ENCODE results near the gene MAPKAPK2. TPM values are rescaled to one million over a fixed set of nuclear protein-coding genes. Genes with fewer than 3 reads are reported as not detected.

The MAPKAPK2 gene
- total RNA-seq, 1 donor from 2014 or later = 24.7 TPM

DNA sequence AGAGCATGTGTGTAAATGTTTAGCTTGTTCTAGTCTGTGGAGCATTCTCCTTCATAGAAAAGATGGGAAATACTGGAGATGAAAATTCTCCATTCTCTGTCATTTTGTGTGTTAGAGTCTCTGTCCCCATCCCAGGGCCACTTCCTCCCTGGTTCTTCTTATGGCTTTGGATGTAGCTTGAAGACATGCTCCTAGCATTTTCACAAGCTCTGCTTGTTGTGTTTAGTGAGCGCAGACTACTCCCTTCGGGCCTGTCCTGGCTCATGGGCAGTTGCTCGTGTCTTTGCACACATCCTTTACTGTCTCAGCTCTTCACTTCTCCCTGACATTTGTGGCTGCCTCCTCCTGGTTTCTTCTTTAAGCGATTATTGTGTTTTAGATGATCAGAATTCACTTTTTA lies 30.4 kb downstream of the MAPKAPK2 start:
- DNase-seq (ENCODE audit: low spot score) = no peak
- Histone ChIP-seq H3K4me2 (no peak overlapping the region), H3K36me3 (no peaks in the 10 kb centered on the region), H3K4me3 (no peak overlapping the region), H4K20me1 (ENCODE audit: low read depth) (peaks cover 63% of the 10 kb centered on the region), H3K27me3 (no peaks in the 10 kb centered on the region), H3K27ac (no peak overlapping the region), H3K9ac (no peak overlapping the region), H3K4me1 (peaks cover 7% of the 10 kb centered on the region), H2AFZ (replicated peaks) (no peak overlapping the region), H3K79me2 (ENCODE audit: low read depth) (peaks cover 82% of the 10 kb centered on the region), H3F3A (ENCODE audit: low read depth) (no peaks in the 10 kb centered on the region), H3K9me3 (ENCODE audit: low read depth) (no peaks in the 10 kb centered on the region)
- TF ChIP-seq EZH2phosphoT487 (IDR thresholded peaks at IDR 0.05) (no peak), EZH2 (IDR thresholded peaks at IDR 0.05) (no peak)
- TF ChIP-seq, protein P1, sequence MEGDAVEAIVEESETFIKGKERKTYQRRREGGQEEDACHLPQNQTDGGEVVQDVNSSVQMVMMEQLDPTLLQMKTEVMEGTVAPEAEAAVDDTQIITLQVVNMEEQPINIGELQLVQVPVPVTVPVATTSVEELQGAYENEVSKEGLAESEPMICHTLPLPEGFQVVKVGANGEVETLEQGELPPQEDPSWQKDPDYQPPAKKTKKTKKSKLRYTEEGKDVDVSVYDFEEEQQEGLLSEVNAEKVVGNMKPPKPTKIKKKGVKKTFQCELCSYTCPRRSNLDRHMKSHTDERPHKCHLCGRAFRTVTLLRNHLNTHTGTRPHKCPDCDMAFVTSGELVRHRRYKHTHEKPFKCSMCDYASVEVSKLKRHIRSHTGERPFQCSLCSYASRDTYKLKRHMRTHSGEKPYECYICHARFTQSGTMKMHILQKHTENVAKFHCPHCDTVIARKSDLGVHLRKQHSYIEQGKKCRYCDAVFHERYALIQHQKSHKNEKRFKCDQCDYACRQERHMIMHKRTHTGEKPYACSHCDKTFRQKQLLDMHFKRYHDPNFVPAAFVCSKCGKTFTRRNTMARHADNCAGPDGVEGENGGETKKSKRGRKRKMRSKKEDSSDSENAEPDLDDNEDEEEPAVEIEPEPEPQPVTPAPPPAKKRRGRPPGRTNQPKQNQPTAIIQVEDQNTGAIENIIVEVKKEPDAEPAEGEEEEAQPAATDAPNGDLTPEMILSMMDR (IDR thresholded peaks at IDR 0.05) = no peak
- H3K27me3 Mint-ChIP-seq (ENCODE audit: insufficient read depth, low read depth) = peaks cover 2% of the 10 kb centered on the region
- no peaks in the 10 kb centered on the region for H3K9me3 Mint-ChIP-seq
- no peak overlapping the region for H3K27ac Mint-ChIP-seq
- H3K36me3 Mint-ChIP-seq = no peaks in the 10 kb centered on the region
- no peak overlapping the region for H3K4me3 Mint-ChIP-seq
- H3K4me1 Mint-ChIP-seq = peaks cover 16% of the 10 kb centered on the region

DNA sequence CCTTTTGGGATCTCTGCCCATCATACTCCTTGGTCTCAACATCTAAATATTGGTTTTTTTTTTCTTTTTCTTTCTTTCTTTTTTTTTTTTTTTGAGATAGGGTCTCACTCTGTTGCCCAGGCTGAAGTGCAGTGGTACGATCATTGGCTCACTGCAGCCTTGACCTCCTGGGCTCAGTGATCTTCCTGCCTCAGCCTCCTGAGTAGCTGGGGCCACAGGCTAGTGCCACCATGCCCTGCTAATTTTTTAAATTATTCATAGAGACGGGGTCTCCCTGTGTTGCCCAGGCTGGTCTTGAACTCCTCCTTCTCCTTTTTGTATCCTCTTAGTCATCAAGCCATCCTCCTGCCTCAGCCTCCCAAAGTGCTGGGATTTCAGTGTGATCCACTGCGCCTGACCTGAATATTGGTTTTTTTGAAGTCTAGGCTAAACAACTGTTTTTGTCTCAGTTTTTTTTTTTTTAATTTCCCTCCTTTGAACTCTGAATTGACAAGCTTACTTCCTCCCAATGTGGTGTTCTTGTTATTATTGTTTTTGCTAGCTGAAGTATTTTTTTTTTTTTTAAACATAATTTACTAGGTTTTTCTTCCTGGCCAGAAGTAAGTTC lies 30.9 kb downstream of the MAPKAPK2 start:
- Histone ChIP-seq H3F3A (ENCODE audit: low read depth) (no peaks in the 10 kb centered on the region), H4K20me1 (ENCODE audit: low read depth) (peaks cover 63% of the 10 kb centered on the region)

DNA sequence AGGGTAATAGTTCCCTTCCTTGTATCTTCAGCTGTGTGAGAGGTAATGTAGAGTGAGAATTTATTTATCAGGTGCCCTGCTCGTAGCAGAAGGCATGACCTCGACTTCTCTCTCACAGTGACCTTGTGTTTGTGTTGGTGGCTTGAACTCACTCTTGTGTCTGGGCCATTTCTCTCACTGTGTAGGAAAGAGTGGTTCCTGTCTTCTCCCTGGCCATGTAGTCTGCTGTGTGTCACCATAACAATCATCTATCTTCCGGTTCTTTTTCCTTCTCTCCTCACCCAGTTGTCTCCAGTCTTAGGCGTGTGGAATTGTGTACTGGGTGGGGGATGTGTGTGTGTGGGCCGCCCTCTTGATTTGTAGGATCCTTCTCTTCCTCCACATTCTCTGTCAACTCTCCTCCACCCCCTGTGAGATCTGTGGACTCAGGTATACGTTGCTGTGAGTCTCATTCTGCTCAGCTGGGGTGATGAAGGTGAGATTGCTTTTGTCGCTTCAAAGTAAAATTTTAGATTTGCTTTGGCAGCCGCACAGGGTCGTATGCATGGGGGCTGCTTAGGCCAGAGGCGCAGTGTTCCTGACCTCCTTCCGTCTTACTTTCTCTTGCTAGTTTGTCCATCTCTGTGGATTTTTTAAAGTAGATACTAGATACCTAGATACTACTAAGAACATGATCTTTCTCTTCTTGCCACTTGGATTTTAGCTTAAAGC lies 31.6 kb downstream of the MAPKAPK2 start:
- no peak for TF ChIP-seq EZH2 (IDR thresholded peaks at IDR 0.05)
- TF ChIP-seq, protein P1 (IDR thresholded peaks at IDR 0.05) = no peak
- no peak for TF ChIP-seq EZH2phosphoT487 (IDR thresholded peaks at IDR 0.05)
- H3K4me1 Mint-ChIP-seq = peaks cover 14% of the 10 kb centered on the region
- Histone ChIP-seq H3F3A (ENCODE audit: low read depth) (no peaks in the 10 kb centered on the region), H3K9ac (no peak overlapping the region), H4K20me1 (ENCODE audit: low read depth) (peaks cover 65% of the 10 kb centered on the region), H2AFZ (replicated peaks) (no peak overlapping the region), H3K9me3 (ENCODE audit: low read depth) (no peaks in the 10 kb centered on the region), H3K4me3 (no peak overlapping the region), H3K27ac (no peak overlapping the region), H3K79me2 (ENCODE audit: low read depth) (peaks cover 78% of the 10 kb centered on the region), H3K36me3 (no peaks in the 10 kb centered on the region), H3K4me2 (no peak overlapping the region), H3K4me1 (peaks cover 7% of the 10 kb centered on the region), H3K27me3 (no peaks in the 10 kb centered on the region)
- H3K27ac Mint-ChIP-seq = no peak overlapping the region
- no peaks in the 10 kb centered on the region for H3K36me3 Mint-ChIP-seq
- no peak overlapping the region for H3K4me3 Mint-ChIP-seq
- no peaks in the 10 kb centered on the region for H3K9me3 Mint-ChIP-seq
- H3K27me3 Mint-ChIP-seq (ENCODE audit: insufficient read depth, low read depth) = peaks cover 2% of the 10 kb centered on the region
- DNase-seq (ENCODE audit: low spot score) = no peak

More for the DNA sequence above, 30.9 kb downstream of the MAPKAPK2 start:
- H3K36me3 Mint-ChIP-seq = no peaks in the 10 kb centered on the region
- Histone ChIP-seq H3K9ac (no peak overlapping the region), H3K27me3 (no peaks in the 10 kb centered on the region), H3K4me3 (no peak overlapping the region), H2AFZ (replicated peaks) (no peak overlapping the region), H3K36me3 (no peaks in the 10 kb centered on the region), H3K4me2 (no peak overlapping the region), H3K4me1 (peaks cover 7% of the 10 kb centered on the region), H3K9me3 (ENCODE audit: low read depth) (no peaks in the 10 kb centered on the region), H3K27ac (no peak overlapping the region), H3K79me2 (ENCODE audit: low read depth) (peaks cover 81% of the 10 kb centered on the region)
- peaks cover 2% of the 10 kb centered on the region for H3K27me3 Mint-ChIP-seq (ENCODE audit: insufficient read depth, low read depth)
- TF ChIP-seq, protein P1 (IDR thresholded peaks at IDR 0.05) = no peak
- H3K4me3 Mint-ChIP-seq = no peak overlapping the region
- H3K4me1 Mint-ChIP-seq = peaks cover 14% of the 10 kb centered on the region
- H3K9me3 Mint-ChIP-seq = no peaks in the 10 kb centered on the region
- no peak overlapping the region for H3K27ac Mint-ChIP-seq
- no peak for DNase-seq (ENCODE audit: low spot score)
